H1 (cell line): ENCODE data around the gene NLK. TPM values are rescaled to one million over a fixed set of nuclear protein-coding genes. Genes with fewer than 3 reads are reported as not detected.

Experiments
- CTCF ChIA-PET: fragments of 300-600 bp; sonication (Branson Sonifier 250); formaldehyde crosslinking; loops from one replicate; lab custom pipeline; 2021; ENCODE audit not compliant: partially characterized antibody; lab: Charles Lee
- POLR2A ChIA-PET: fragments of 300-600 bp; sonication (Branson Sonifier 250); formaldehyde crosslinking; loops from one replicate; lab custom pipeline; 2021; ENCODE audit warnings: inconsistent platforms; ENCODE audit not compliant: partially characterized antibody; lab: Charles Lee
- DNase-seq, 2 experiments: peaks; one replicate each; pipeline versions ENCODE4 v3.0.0 to v3.0.0-alpha.2; 2010 to 2022; ENCODE audit warnings: low spot score in 2 of 2, low read depth in 1 of 2, mixed read lengths in 1 of 2
- FAIRE-seq: peaks from 2 replicates; lab custom pipeline; 2011; peaks lifted over from hg19 to GRCh38; lab: Jason Lieb, UNC
- H2AFZ ChIP-seq: 2 replicates; pipeline ENCODE4 v1.8.1; 2012; ENCODE audit warnings: low read length, inconsistent platforms
- H2AK5ac ChIP-seq: 2 replicates; pipeline ENCODE4 v1.6.1; 2013; ENCODE audit warnings: low read depth, low read length
- H2BK120ac ChIP-seq: replicated peaks from 2 replicates; pipeline ENCODE3; 2013; ENCODE audit warnings: low read depth, low read length, inconsistent platforms
- H2BK12ac ChIP-seq: 2 replicates; pipeline ENCODE4 v1.6.1; 2013; ENCODE audit warnings: low read depth, low read length
- H2BK15ac ChIP-seq: 2 replicates; pipeline ENCODE4 v1.6.1; 2013; ENCODE audit warnings: low read length
- H2BK20ac ChIP-seq: 2 replicates; pipeline ENCODE4 v1.6.1; 2013; ENCODE audit warnings: low read length
- H2BK5ac ChIP-seq: 2 replicates; pipeline ENCODE4 v1.6.1; 2013; ENCODE audit warnings: low read depth, low read length
- H3K14ac ChIP-seq: 2 replicates; pipeline ENCODE4 v1.6.1; 2013; ENCODE audit warnings: inconsistent platforms; ENCODE audit not compliant: insufficient read length
- H3K18ac ChIP-seq: 2 replicates; pipeline ENCODE4 v1.6.1; 2013; ENCODE audit warnings: low read length; ENCODE audit errors: extremely low read depth
- H3K23ac ChIP-seq: 2 replicates; pipeline ENCODE4 v1.6.1; 2013; ENCODE audit warnings: inconsistent platforms; ENCODE audit not compliant: insufficient read length
- H3K23me2 ChIP-seq: 2 replicates; pipeline ENCODE4 v1.6.1; 2013; ENCODE audit warnings: low read depth, low read length
- H3K27ac ChIP-seq: 2 replicates; pipeline ENCODE4 v1.6.1; 2011; ENCODE audit warnings: low read depth, low read length, inconsistent platforms
- H3K27me3 ChIP-seq, 4 experiments: replicated peaks in 1 of 4; 1 replicate in 1 of 4; 2 replicates in 3 of 4; pipeline versions ENCODE4 v1.6.1 to v1.8.1; 2011 to 2013; ENCODE audit warnings: low read length in 3 of 4, mild to moderate bottlenecking in 3 of 4, inconsistent platforms in 2 of 4, mixed read lengths in 2 of 4, moderate library complexity in 1 of 4; ENCODE audit not compliant: control insufficient read depth in 3 of 4, insufficient read depth in 3 of 4; ENCODE audit errors: extremely low read depth in 1 of 4
- H3K36me3 ChIP-seq, 4 experiments: 2 replicates each; pipeline versions ENCODE4 v1.6.1 to v1.8.1; 2011 to 2013; ENCODE audit warnings: mild to moderate bottlenecking in 4 of 4, low read length in 3 of 4, moderate library complexity in 2 of 4, control low read depth in 1 of 4, inconsistent platforms in 1 of 4; ENCODE audit not compliant: insufficient read depth in 4 of 4, control insufficient read depth in 2 of 4
- H3K4ac ChIP-seq: replicated peaks from 2 replicates; pipeline ENCODE3; 2013; ENCODE audit warnings: low read length, low read depth, mixed read lengths, inconsistent platforms; ENCODE audit not compliant: insufficient read length
- H3K4me1 ChIP-seq, 4 experiments: replicated peaks in 1 of 4; 1 replicate in 1 of 4; 2 replicates in 3 of 4; pipeline versions ENCODE4 v1.6.1 to v1.8.1; 2011 to 2013; ENCODE audit warnings: low read length in 3 of 4, inconsistent platforms in 2 of 4, mixed read lengths in 1 of 4; ENCODE audit not compliant: insufficient read depth in 4 of 4, control insufficient read depth in 3 of 4
- H3K4me2 ChIP-seq, 2 experiments: 2 replicates each; pipeline versions ENCODE4 v1.6.1 to v1.8.1; 2011 to 2013; ENCODE audit warnings: low read depth in 2 of 2, low read length in 2 of 2, control low read depth in 1 of 2, inconsistent platforms in 1 of 2, mild to moderate bottlenecking in 1 of 2; ENCODE audit not compliant: insufficient read depth in 1 of 2
- H3K4me3 ChIP-seq, 4 experiments: fragments of 200-600, 300-600 bp in 1 of 4; sonication (generic), shearing (Covaris generic), sonication (Bioruptor Twin) in 1 of 4; 2 replicates each; pipeline versions ENCODE4 v1.5.1 to v1.8.1; 2011 to 2016; ENCODE audit warnings: low read length in 4 of 4, low read depth in 3 of 4, control low read depth in 2 of 4, inconsistent platforms in 2 of 4, mild to moderate bottlenecking in 2 of 4, mixed read lengths in 1 of 4, moderate library complexity in 1 of 4; ENCODE audit not compliant: insufficient read depth in 2 of 4; ENCODE audit errors: extremely low read depth in 1 of 4
- H3K56ac ChIP-seq: replicated peaks from 2 replicates; pipeline ENCODE3; 2013; ENCODE audit warnings: low read depth, mild to moderate bottlenecking, mixed read lengths, low read length, inconsistent platforms; ENCODE audit not compliant: insufficient read length
- H3K79me1 ChIP-seq: 2 replicates; pipeline ENCODE4 v1.6.1; 2013; ENCODE audit warnings: low read depth, low read length, control low read depth
- H3K79me2 ChIP-seq, 2 experiments: 2 replicates each; pipeline versions ENCODE4 v1.6.1 to v1.8.1; 2012 to 2013; ENCODE audit warnings: low read length in 2 of 2, mild to moderate bottlenecking in 2 of 2, inconsistent platforms in 1 of 2; ENCODE audit not compliant: insufficient read depth in 2 of 2, control insufficient read depth in 1 of 2
- H3K9ac ChIP-seq, 4 experiments: replicated peaks in 1 of 4; 1 replicate in 1 of 4; 2 replicates in 3 of 4; pipeline versions ENCODE4 v1.6.1 to v1.8.1; 2011 to 2013; ENCODE audit warnings: low read depth in 3 of 4, low read length in 3 of 4, control low read depth in 2 of 4, mild to moderate bottlenecking in 2 of 4, moderate library complexity in 2 of 4, inconsistent platforms in 1 of 4; ENCODE audit errors: extremely low read depth in 1 of 4
- H3K9me3 ChIP-seq, 2 experiments: 2 replicates each; pipeline versions ENCODE4 v1.6.1 to v1.8.1; 2012 to 2013; ENCODE audit warnings: mild to moderate bottlenecking in 2 of 2, moderate library complexity in 2 of 2, control low read depth in 1 of 2, inconsistent platforms in 1 of 2, low read depth in 1 of 2, low read length in 1 of 2, mixed read lengths in 1 of 2; ENCODE audit not compliant: insufficient read depth in 2 of 2
- H4K20me1 ChIP-seq, 2 experiments: replicated peaks in 1 of 2; 2 replicates each; pipeline versions ENCODE3 to v1.8.1; 2011 to 2013; ENCODE audit warnings: inconsistent platforms in 2 of 2, low read length in 2 of 2, mild to moderate bottlenecking in 1 of 2; ENCODE audit not compliant: insufficient read depth in 2 of 2, control insufficient read depth in 1 of 2
- H4K5ac ChIP-seq: 2 replicates; pipeline ENCODE4 v1.6.1; 2013; ENCODE audit warnings: low read length, low read depth, mixed read lengths, inconsistent platforms; ENCODE audit not compliant: insufficient read length
- H4K8ac ChIP-seq: 2 replicates; pipeline ENCODE4 v1.8.0; 2013; ENCODE audit warnings: mild to moderate bottlenecking, moderate library complexity, low read length, inconsistent platforms; ENCODE audit not compliant: insufficient read depth; ENCODE audit errors: extremely low read depth
- H4K91ac ChIP-seq: replicated peaks from 2 replicates; pipeline ENCODE3; 2013; ENCODE audit warnings: low read length, mixed read lengths, inconsistent platforms; ENCODE audit not compliant: insufficient read length
- ATF3 ChIP-seq: IDR thresholded peaks from 2 replicates; pipeline ENCODE4 v1.6.1; 2011; ENCODE audit warnings: low read depth, mild to moderate bottlenecking, low read length; ENCODE audit not compliant: insufficient read depth
- CHD2 ChIP-seq: IDR thresholded peaks from 2 replicates; pipeline ENCODE4 v1.6.1; 2012; ENCODE audit warnings: low read length, improper control_type of control experiment
- JUN ChIP-seq: IDR thresholded peaks from 2 replicates; pipeline ENCODE4 v1.6.1; 2011; ENCODE audit warnings: low read depth, mild to moderate bottlenecking, improper control_type of control experiment, low read length
- JUND ChIP-seq: IDR thresholded peaks from 2 replicates; pipeline ENCODE4 v1.6.1; 2011; ENCODE audit warnings: mild to moderate bottlenecking, improper control_type of control experiment, low read length
- KDM4A ChIP-seq: IDR thresholded peaks from one replicate; pipeline ENCODE4 v1.7.1; 2012; ENCODE audit warnings: low read depth, mild to moderate bottlenecking, moderate library complexity, low read length, inconsistent platforms; ENCODE audit not compliant: severe bottlenecking
- POLR2A ChIP-seq, 2 experiments: IDR thresholded peaks; 1 replicate in 1 of 2; 2 replicates in 1 of 2; pipeline ENCODE4 v1.6.1; 2011; ENCODE audit warnings: low read depth in 2 of 2, low read length in 2 of 2, mild to moderate bottlenecking in 2 of 2; ENCODE audit errors: control extremely low read depth in 1 of 2
- POLR2AphosphoS5 ChIP-seq: IDR thresholded peaks from 2 replicates; pipeline ENCODE4 v1.6.1; 2011; ENCODE audit warnings: low read depth, low read length
- SIRT6 ChIP-seq: IDR thresholded peaks from one replicate; pipeline ENCODE4 v1.7.1; 2012; ENCODE audit warnings: low read length, inconsistent platforms
- SUZ12 ChIP-seq: fragments of 200-600 bp; sonication (generic); IDR thresholded peaks from 2 replicates; pipeline ENCODE4 v1.6.1; 2012; ENCODE audit warnings: mild to moderate bottlenecking, inconsistent platforms, low read length, moderate library complexity, mixed read lengths
- TBP ChIP-seq: IDR thresholded peaks from 2 replicates; pipeline ENCODE4 v1.6.1; 2011; ENCODE audit warnings: low read depth, low read length, improper control_type of control experiment
- USF2 ChIP-seq: IDR thresholded peaks from 2 replicates; pipeline ENCODE4 v1.6.1; 2011; ENCODE audit warnings: low read length, improper control_type of control experiment
- YY1 ChIP-seq: IDR thresholded peaks from 2 replicates; pipeline ENCODE4 v1.6.1; 2011; ENCODE audit warnings: low read depth, mild to moderate bottlenecking, low read length
- WGBS, 2 experiments: shearing (Covaris generic) in 1 of 2; methylation state at CpG; one replicate each; pipeline versions ENCODE4 v1.1.6 to v1.1.7; 2013 to 2015; ENCODE audit warnings: low lambda C conversion rate in 2 of 2, mixed read lengths in 2 of 2, inconsistent platforms in 1 of 2, low coverage in 1 of 2, missing lambda C conversion rate in 1 of 2; ENCODE audit not compliant: insufficient replicate concordance in 2 of 2, insufficient coverage in 1 of 2, insufficient read length in 1 of 2; ENCODE audit errors: extremely low coverage in 1 of 2, missing lambda C conversion rate in 1 of 2; 5-methylcytosine and 5-hydroxymethylcytosine counted together
- polyA plus RNA-seq, 7 experiments: library from polyadenylated mRNA; depleted of rRNA in 3 of 7; stranded (reverse) in 5 of 7; unstranded in 2 of 7; fragments of >200 nt in 5 of 7; fragments of 200-250 nt in 2 of 7; gene quantifications; 1 replicate in 5 of 7; 2 replicates in 1 of 7; 4 replicates in 1 of 7; pipeline versions ENCODE4 v1.2.1 to v1.2.3, GENCODE V29; 2011 to 2013; ENCODE audit warnings: missing spikeins in 2 of 7, mixed read lengths in 2 of 7
- total RNA-seq: library from RNA; stranded (reverse); fragmentation: NEBNext Ultra II Directional; extraction: Animal tissue kit (Norgen Biotek cat#: 25700); gene quantifications from 2 replicates; pipeline ENCODE4 v1.2.1, GENCODE V29; 2021

Gene NLK
- total and polyA plus RNA-seq, 2 of the 8 experiments (the other 6 are each of a cell fraction or from before 2014, with no cell fraction given) = 30.8 to 49.9 TPM

- no peak overlapping the region for H3K4me2 ChIP-seq
- H4K5ac ChIP-seq = no peak overlapping the region
- FAIRE-seq (no peak), DNase-seq (no peak)
- H3K36me3 ChIP-seq = peaks cover 0 to 13% (median 4%) of the 10 kb centered on the region in 4 experiments; a peak in 3 of 8 replicates
- 98% methylated on average over 4 of the region's 4 CpGs; no CpG with 5 or more reads in 1 of the 2 experiments for WGBS, 2 experiments
- H3K56ac ChIP-seq = no peak overlapping the region
- H2BK120ac ChIP-seq = no peak overlapping the region
- no peak overlapping the region for H2BK20ac ChIP-seq
- no peaks in the 10 kb centered on the region for H3K23me2 ChIP-seq
- H2BK5ac ChIP-seq = no peak overlapping the region
- H3K27me3 ChIP-seq = no peaks in the 10 kb centered on the region
- H3K4ac ChIP-seq = no peak overlapping the region
- no peaks in the 10 kb centered on the region for H3K79me1 ChIP-seq
- H2AK5ac ChIP-seq = no peak overlapping the region
- H3K4me1 ChIP-seq = no peaks in the 10 kb centered on the region
- H3K9me3 ChIP-seq = no peaks in the 10 kb centered on the region
- H3K23ac ChIP-seq = no peak overlapping the region
- no peak overlapping the region for H2AFZ ChIP-seq
- TF ChIP-seq TBP (no peak), KDM4A (no peak), YY1 (no peak), ATF3 (no peak), JUN (no peak), CHD2 (no peak), USF2 (no peak), SIRT6 (no peak), JUND (no peak), SUZ12 (no peak), POLR2A (IDR thresholded peaks at IDR 0.05; ENCODE audit: control extremely low read depth in 1 of 2, low read depth in 2 of 2, low read length in 2 of 2) (no peak), POLR2AphosphoS5 (no peak)
- no peak overlapping the region for H3K14ac ChIP-seq
- no peak overlapping the region for H2BK12ac ChIP-seq
- H3K4me3 ChIP-seq = no peak overlapping the region
- ChIA-PET POLR2A (interaction anchor here (0.9 to 1.7 kb wide), 2 partner anchors 12 to 18 kb away, joined by 3 read pairs; no protein-coding TSS in a partner anchor), CTCF (interaction anchor here (0.6 kb wide), 2 partner anchors 70 to 288 kb away, joined by 3 to 5 read pairs; no protein-coding TSS in a partner anchor)
- H3K79me2 ChIP-seq = no peaks in the 10 kb centered on the region
- peaks cover 0 to 2% of the 10 kb centered on the region in 2 experiments for H4K20me1 ChIP-seq
- no peak overlapping the region for H2BK15ac ChIP-seq
- H4K8ac ChIP-seq = no peak overlapping the region
- no peak overlapping the region for H3K18ac ChIP-seq
- H3K9ac ChIP-seq = no peak overlapping the region
- no peak overlapping the region for H3K27ac ChIP-seq
- no peak overlapping the region for H4K91ac ChIP-seq
Observed at GRCh38 chr17:28131599-28131998, 89.1 kb downstream of the NLK start.
